ENCODE data around the gene PDE4DIP.
"Not testable (repeated sequence)": the region's sequence is repeated elsewhere in the genome, so short reads cannot be mapped to it uniquely, and the experiment has no call there.

DNA sequence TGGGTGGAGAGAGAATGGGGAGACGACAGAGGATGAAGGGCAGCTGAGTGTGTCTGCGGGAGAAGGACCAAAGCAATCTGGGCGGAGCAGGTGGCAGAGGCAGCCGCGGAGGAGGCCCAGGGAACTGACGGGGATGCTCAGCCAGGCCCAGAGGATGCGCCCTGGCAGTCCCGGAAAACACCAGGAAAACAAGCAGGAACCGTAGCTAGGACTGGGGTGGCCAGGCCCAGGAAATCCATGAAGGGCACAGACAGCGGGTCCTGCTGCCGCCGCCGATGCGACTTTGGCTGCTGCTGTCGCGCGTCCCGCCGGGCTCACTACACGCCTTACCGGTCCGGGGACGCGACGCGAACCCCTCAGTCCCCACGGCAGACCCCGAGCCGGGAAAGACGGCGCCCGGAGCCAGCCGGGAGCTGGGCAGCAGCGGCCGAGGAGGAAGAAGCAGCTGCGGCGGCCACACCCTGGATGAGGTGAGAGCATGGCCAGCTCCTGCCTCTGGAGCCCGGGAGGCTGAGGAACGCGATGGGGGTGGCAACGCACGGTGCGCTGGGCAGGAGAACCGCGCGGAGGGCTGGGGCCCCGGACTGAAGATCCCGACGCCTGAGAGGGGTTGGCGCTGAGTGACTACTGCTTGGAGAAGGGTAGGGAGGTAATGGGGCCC, 35.8 kb upstream of the PDE4DIP start:
- TF ChIP-seq, protein P1, sequence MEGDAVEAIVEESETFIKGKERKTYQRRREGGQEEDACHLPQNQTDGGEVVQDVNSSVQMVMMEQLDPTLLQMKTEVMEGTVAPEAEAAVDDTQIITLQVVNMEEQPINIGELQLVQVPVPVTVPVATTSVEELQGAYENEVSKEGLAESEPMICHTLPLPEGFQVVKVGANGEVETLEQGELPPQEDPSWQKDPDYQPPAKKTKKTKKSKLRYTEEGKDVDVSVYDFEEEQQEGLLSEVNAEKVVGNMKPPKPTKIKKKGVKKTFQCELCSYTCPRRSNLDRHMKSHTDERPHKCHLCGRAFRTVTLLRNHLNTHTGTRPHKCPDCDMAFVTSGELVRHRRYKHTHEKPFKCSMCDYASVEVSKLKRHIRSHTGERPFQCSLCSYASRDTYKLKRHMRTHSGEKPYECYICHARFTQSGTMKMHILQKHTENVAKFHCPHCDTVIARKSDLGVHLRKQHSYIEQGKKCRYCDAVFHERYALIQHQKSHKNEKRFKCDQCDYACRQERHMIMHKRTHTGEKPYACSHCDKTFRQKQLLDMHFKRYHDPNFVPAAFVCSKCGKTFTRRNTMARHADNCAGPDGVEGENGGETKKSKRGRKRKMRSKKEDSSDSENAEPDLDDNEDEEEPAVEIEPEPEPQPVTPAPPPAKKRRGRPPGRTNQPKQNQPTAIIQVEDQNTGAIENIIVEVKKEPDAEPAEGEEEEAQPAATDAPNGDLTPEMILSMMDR (IDR thresholded peaks at IDR 0.05), result not testable (repeated sequence)
- TF ChIP-seq POLR2A (IDR thresholded peaks at IDR 0.05), result not testable (repeated sequence)

All from Peyer's patch (tissue), 4 donors.